B cell (primary cell): Measurements from ENCODE around the gene TRMT10B.
"Not testable (repeated sequence)": the region's sequence is repeated elsewhere in the genome, so short reads cannot be mapped to it uniquely, and the experiment has no call there.

Experiments used
- CTCF ChIP-seq: fragments of 200-600 bp; IDR thresholded peaks from one replicate; pipeline ENCODE4 v1.8.0; 2022; ENCODE audit warnings: antibody characterized with exemption, mild to moderate bottlenecking
- EZH2 ChIP-seq: IDR thresholded peaks from 2 replicates; pipeline ENCODE4 v1.6.1; 2012; ENCODE audit warnings: borderline replicate concordance, low read depth, mild to moderate bottlenecking, moderate library complexity, low read length; ENCODE audit not compliant: insufficient read depth, poor library complexity, severe bottlenecking

GRCh38 chr9:37825174-37825573 is 71.6 kb downstream of the TRMT10B start:
- not testable (repeated sequence) for TF ChIP-seq EZH2, CTCF
